ENCODE results near the gene GABRR1. TPM values are rescaled to one million over a fixed set of nuclear protein-coding genes. Genes with fewer than 3 reads are reported as not detected.

Gene GABRR1
- polyA plus RNA-seq, 3 donors, result not detected

- Mint-ChIP-seq H3K4me3 (no peak overlapping the region), H3K27me3 (ENCODE audit: low read depth in 3 of 3) (no peaks in the 10 kb centered on the region), H3K36me3 (no peaks in the 10 kb centered on the region), H3K4me1 (peaks cover 9% of the 10 kb centered on the region), H3K27ac (no peak overlapping the region), H3K9me3 (no peaks in the 10 kb centered on the region)
- no peaks in the 10 kb centered on the region for H3K36me3 ChIP-seq (replicated peaks in 1 of 2; ENCODE audit: control insufficient read depth in 1 of 2, insufficient read depth in 2 of 2, low read length in 2 of 2)
- intact Hi-C loops (cut with micrococcal nuclease), result no loop called here
- H3K79me2 ChIP-seq (ENCODE audit: insufficient read depth, low read length), result no peaks in the 10 kb centered on the region
- H2AFZ ChIP-seq (ENCODE audit: insufficient read depth, low read depth, low read length, poor library complexity, severe bottlenecking), result no peak overlapping the region
- H3K4me2 ChIP-seq (replicated peaks; ENCODE audit: extremely low read depth, low read length, poor library complexity, severe bottlenecking), result no peak overlapping the region
- H3K9ac ChIP-seq (ENCODE audit: insufficient read depth, low read length, poor library complexity, severe bottlenecking), result no peak overlapping the region
- 94% methylated on average over 9 of the region's 10 CpGs for WGBS (ENCODE audit: insufficient coverage)
- no peak for DNase-seq
- no peak overlapping the region for H3K4me3 ChIP-seq (replicated peaks in 1 of 3; ENCODE audit: low read depth in 2 of 3, low read length in 3 of 3)
- no peaks in the 10 kb centered on the region for H4K20me1 ChIP-seq (ENCODE audit: insufficient read depth, low read length)
- H3K27me3 ChIP-seq (ENCODE audit: control insufficient read depth in 2 of 2, insufficient read depth in 2 of 2, low read length in 2 of 2), result no peaks in the 10 kb centered on the region
- H3K9me3 ChIP-seq (replicated peaks in 1 of 2; ENCODE audit: control insufficient read depth in 1 of 2, insufficient read depth in 1 of 2, low read length in 2 of 2), result no peaks in the 10 kb centered on the region
- no peak overlapping the region for H3K27ac ChIP-seq (ENCODE audit: low read depth in 1 of 2, low read length in 2 of 2)
- no peak for TF ChIP-seq CTCF (IDR thresholded peaks at IDR 0.05)
- peaks cover 0 to 5% of the 10 kb centered on the region in 2 donors for H3K4me1 ChIP-seq (ENCODE audit: control insufficient read depth in 1 of 2, insufficient read depth in 2 of 2, low read length in 2 of 2)
These were observed 34.8 kb upstream of the GABRR1 start for GRCh38 chr6:89251976-89252375.

GRCh38 chr6:89251170-89251569, 34.0 kb upstream of the GABRR1 start:
- Histone ChIP-seq H3K36me3 (replicated peaks in 1 of 2; ENCODE audit: control insufficient read depth in 1 of 2, insufficient read depth in 2 of 2, low read length in 2 of 2) (no peaks in the 10 kb centered on the region), H3K4me1 (ENCODE audit: control insufficient read depth in 1 of 2, insufficient read depth in 2 of 2, low read length in 2 of 2) (peaks cover 0 to 5% of the 10 kb centered on the region in 2 donors), H3K4me2 (replicated peaks; ENCODE audit: extremely low read depth, low read length, poor library complexity, severe bottlenecking) (no peak overlapping the region), H3K9me3 (replicated peaks in 1 of 2; ENCODE audit: control insufficient read depth in 1 of 2, insufficient read depth in 1 of 2, low read length in 2 of 2) (no peaks in the 10 kb centered on the region), H3K4me3 (replicated peaks in 1 of 3; ENCODE audit: low read depth in 2 of 3, low read length in 3 of 3) (no peak overlapping the region), H3K9ac (ENCODE audit: insufficient read depth, low read length, poor library complexity, severe bottlenecking) (no peak overlapping the region), H3K27me3 (ENCODE audit: control insufficient read depth in 2 of 2, insufficient read depth in 2 of 2, low read length in 2 of 2) (no peaks in the 10 kb centered on the region), H3K79me2 (ENCODE audit: insufficient read depth, low read length) (no peaks in the 10 kb centered on the region), H2AFZ (ENCODE audit: insufficient read depth, low read depth, low read length, poor library complexity, severe bottlenecking) (no peak overlapping the region), H3K27ac (ENCODE audit: low read depth in 1 of 2, low read length in 2 of 2) (no peak overlapping the region), H4K20me1 (ENCODE audit: insufficient read depth, low read length) (no peaks in the 10 kb centered on the region)
- Mint-ChIP-seq H3K36me3 (no peaks in the 10 kb centered on the region), H3K9me3 (no peaks in the 10 kb centered on the region), H3K4me1 (peaks cover 9% of the 10 kb centered on the region), H3K27me3 (ENCODE audit: low read depth in 3 of 3) (no peaks in the 10 kb centered on the region), H3K27ac (no peak overlapping the region), H3K4me3 (no peak overlapping the region)
- 71% methylated on average over 1 of the region's 2 CpGs for WGBS (ENCODE audit: insufficient coverage)
- intact Hi-C loops (cut with micrococcal nuclease), result no loop called here
- no peak for DNase-seq
- TF ChIP-seq CTCF (IDR thresholded peaks at IDR 0.05), result no peak
